ENCODE data around the gene KPTN. TPM values are rescaled to one million over a fixed set of nuclear protein-coding genes. Genes with fewer than 3 reads are reported as not detected.

The KPTN gene
- total and polyA plus RNA-seq, 2 experiments from 2014 or later, result 10.1 to 22.6 TPM

DNA sequence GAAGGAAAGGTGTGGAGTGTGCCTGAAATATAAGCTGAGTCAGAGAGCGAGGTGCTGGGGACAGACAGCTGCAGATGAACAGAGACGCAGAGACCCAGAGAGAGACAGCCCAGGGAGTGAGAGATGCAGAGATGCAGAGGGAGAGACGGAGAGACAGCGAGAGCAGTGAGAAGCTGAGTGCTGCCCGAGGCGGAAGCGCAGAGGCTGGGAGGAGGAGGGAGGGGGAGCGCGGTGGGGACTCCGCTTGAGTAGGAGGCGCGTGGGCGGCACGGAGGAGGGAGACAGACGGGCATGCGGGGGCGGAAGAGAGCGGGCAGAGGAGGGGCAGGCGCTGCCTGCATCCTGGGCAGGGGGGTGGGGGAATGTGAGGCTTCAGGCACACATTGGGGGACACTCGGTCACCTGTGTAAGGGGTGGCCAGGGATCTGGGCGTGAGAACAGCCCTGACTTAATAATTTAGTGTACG is 38.0 kb downstream of the KPTN start:
- Histone ChIP-seq H3K79me2 (no peaks in the 10 kb centered on the region), H4K20me1 (ENCODE audit: insufficient read depth, poor library complexity, severe bottlenecking) (no peaks in the 10 kb centered on the region), H3K27me3 (peaks cover 88% of the 10 kb centered on the region), H2AFZ (no peak overlapping the region), H3K27ac (no peak overlapping the region), H3K4me1 (ENCODE audit: insufficient read depth) (peaks cover 11% of the 10 kb centered on the region), H3K9me2 (replicated peaks; ENCODE audit: insufficient read depth) (no peaks in the 10 kb centered on the region), H3K9me3 (ENCODE audit: low read depth) (no peaks in the 10 kb centered on the region), H3K4me2 (peak overlapping the region; percentile 62), H3K36me3 (replicated peaks; ENCODE audit: insufficient read depth, low read depth) (no peaks in the 10 kb centered on the region), H3K4me3 (no peak overlapping the region)
- DNase-seq (ENCODE audit: low spot score), result peak; percentile 70
- WGBS (ENCODE audit: low lambda C conversion rate, missing lambda C conversion rate), result 7% methylated on average over 10 of the region's 22 CpGs
- TF ChIP-seq EZH2 (IDR thresholded peaks at IDR 0.05; ENCODE audit: borderline replicate concordance), result no peak
- TF ChIP-seq, protein P1, sequence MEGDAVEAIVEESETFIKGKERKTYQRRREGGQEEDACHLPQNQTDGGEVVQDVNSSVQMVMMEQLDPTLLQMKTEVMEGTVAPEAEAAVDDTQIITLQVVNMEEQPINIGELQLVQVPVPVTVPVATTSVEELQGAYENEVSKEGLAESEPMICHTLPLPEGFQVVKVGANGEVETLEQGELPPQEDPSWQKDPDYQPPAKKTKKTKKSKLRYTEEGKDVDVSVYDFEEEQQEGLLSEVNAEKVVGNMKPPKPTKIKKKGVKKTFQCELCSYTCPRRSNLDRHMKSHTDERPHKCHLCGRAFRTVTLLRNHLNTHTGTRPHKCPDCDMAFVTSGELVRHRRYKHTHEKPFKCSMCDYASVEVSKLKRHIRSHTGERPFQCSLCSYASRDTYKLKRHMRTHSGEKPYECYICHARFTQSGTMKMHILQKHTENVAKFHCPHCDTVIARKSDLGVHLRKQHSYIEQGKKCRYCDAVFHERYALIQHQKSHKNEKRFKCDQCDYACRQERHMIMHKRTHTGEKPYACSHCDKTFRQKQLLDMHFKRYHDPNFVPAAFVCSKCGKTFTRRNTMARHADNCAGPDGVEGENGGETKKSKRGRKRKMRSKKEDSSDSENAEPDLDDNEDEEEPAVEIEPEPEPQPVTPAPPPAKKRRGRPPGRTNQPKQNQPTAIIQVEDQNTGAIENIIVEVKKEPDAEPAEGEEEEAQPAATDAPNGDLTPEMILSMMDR (IDR thresholded peaks at IDR 0.05; ENCODE audit: poor library complexity), result no peak
- no peak for TF ChIP-seq EZH2phosphoT487 (IDR thresholded peaks at IDR 0.05; ENCODE audit: low read depth, severe bottlenecking, unreplicated experiment)

GRCh38 chr19:47445527-47445926 is 38.5 kb downstream of the KPTN start:
- TF ChIP-seq EZH2 (IDR thresholded peaks at IDR 0.05; ENCODE audit: borderline replicate concordance) (no peak), EZH2phosphoT487 (IDR thresholded peaks at IDR 0.05; ENCODE audit: low read depth, severe bottlenecking, unreplicated experiment) (no peak)
- TF ChIP-seq, protein P1 (IDR thresholded peaks at IDR 0.05; ENCODE audit: poor library complexity), result no peak

DNA sequence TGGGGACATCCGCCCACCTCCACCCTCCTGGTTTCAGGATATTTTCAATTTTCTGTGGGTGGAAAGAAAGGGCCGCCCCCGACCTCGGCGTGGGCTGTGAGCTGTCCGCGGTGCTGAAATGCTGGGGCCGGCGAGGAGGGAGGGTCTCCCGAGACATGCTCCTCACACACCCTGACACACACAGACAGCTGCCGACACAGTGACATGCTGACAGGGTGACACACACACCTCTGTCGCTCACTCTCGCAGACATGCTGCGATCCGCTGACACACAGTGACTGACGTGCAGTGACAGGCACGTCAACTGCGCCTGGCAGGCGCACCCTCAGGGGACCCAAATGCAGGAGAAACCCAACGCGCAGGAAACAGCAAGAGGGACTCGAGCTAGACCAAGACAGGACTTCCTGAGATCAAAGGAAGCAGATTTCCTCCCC is 39.6 kb downstream of the KPTN start:
- WGBS (ENCODE audit: low lambda C conversion rate, missing lambda C conversion rate), result 36% methylated on average over 20 of the region's 22 CpGs
- H3K27ac ChIP-seq, result no peak overlapping the region
- H3K27me3 ChIP-seq, result peaks cover 74% of the 10 kb centered on the region
- H3K4me1 ChIP-seq (ENCODE audit: insufficient read depth), result peaks cover 11% of the 10 kb centered on the region
- no peaks in the 10 kb centered on the region for H4K20me1 ChIP-seq (ENCODE audit: insufficient read depth, poor library complexity, severe bottlenecking)
- H3K36me3 ChIP-seq (replicated peaks; ENCODE audit: insufficient read depth, low read depth), result no peaks in the 10 kb centered on the region
- H3K9me2 ChIP-seq (replicated peaks; ENCODE audit: insufficient read depth), result no peaks in the 10 kb centered on the region
- H3K9me3 ChIP-seq (ENCODE audit: low read depth), result no peaks in the 10 kb centered on the region
- H3K4me3 ChIP-seq, result no peak overlapping the region
- TF ChIP-seq EZH2 (IDR thresholded peaks at IDR 0.05; ENCODE audit: borderline replicate concordance) (no peak), EZH2phosphoT487 (IDR thresholded peaks at IDR 0.05; ENCODE audit: low read depth, severe bottlenecking, unreplicated experiment) (no peak)
- TF ChIP-seq, protein P1 (IDR thresholded peaks at IDR 0.05; ENCODE audit: poor library complexity), result no peak
- H3K79me2 ChIP-seq, result no peaks in the 10 kb centered on the region
- no peak overlapping the region for H3K4me2 ChIP-seq
- peak; percentile 25 for DNase-seq (ENCODE audit: low spot score)
- H2AFZ ChIP-seq, result no peak overlapping the region

More at GRCh38 chr19:47445527-47445926, 38.5 kb downstream of the KPTN start:
- no peak overlapping the region for H3K4me3 ChIP-seq
- no peaks in the 10 kb centered on the region for H3K9me3 ChIP-seq (ENCODE audit: low read depth)
- no peaks in the 10 kb centered on the region for H4K20me1 ChIP-seq (ENCODE audit: insufficient read depth, poor library complexity, severe bottlenecking)
- no peaks in the 10 kb centered on the region for H3K79me2 ChIP-seq
- no peak overlapping the region for H3K27ac ChIP-seq
- peaks cover 85% of the 10 kb centered on the region for H3K27me3 ChIP-seq
- H3K4me2 ChIP-seq, result peak overlapping the region; percentile 62
- H3K4me1 ChIP-seq (ENCODE audit: insufficient read depth), result peaks cover 11% of the 10 kb centered on the region
- no peak overlapping the region for H2AFZ ChIP-seq
- 28% methylated on average over 3 of the region's 4 CpGs for WGBS (ENCODE audit: low lambda C conversion rate, missing lambda C conversion rate)
- no peaks in the 10 kb centered on the region for H3K36me3 ChIP-seq (replicated peaks; ENCODE audit: insufficient read depth, low read depth)
- no peak for DNase-seq (ENCODE audit: low spot score)
- no peaks in the 10 kb centered on the region for H3K9me2 ChIP-seq (replicated peaks; ENCODE audit: insufficient read depth)

All from hepatocyte (in vitro differentiated cells).